GM12875 (cell line): ENCODE data around the gene FRAS1.
"Not testable (repeated sequence)": the region's sequence is repeated elsewhere in the genome, so short reads cannot be mapped to it uniquely, and the experiment has no call there.

Source experiments
- H3K4me3 ChIP-seq: one replicate; pipeline ENCODE4 v1.5.1; 2011; ENCODE audit warnings: low read depth, low read length, control low read depth
- TF ChIP-seq, protein P1 (sequence below): IDR thresholded peaks from 2 replicates; pipeline ENCODE4 v1.5.1; 2011; ENCODE audit warnings: low read depth, mild to moderate bottlenecking, control low read depth, inconsistent platforms, low read length, moderate library complexity, borderline replicate concordance; ENCODE audit not compliant: insufficient read depth

FRAS1 gene

DNA sequence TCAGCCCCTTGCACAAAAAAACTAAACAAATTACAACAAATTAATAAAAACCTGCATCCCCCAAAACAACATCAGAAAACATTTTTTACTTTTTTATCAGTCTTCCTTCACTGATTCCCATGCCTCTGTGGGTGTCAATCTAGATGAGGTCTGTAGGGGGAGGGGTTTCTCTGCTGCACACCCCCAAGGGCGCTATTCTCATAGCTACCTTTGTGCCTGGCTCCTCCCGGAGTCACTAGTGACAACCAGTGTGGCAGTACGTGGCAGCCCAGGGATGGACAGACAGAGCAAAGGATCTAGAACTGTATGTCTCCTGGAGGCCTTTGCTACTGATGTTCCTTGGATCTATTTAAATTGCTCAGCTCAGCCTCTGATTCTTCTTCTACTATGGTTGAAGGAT is 266.3 kb downstream of the FRAS1 start:
- TF ChIP-seq, protein P1, sequence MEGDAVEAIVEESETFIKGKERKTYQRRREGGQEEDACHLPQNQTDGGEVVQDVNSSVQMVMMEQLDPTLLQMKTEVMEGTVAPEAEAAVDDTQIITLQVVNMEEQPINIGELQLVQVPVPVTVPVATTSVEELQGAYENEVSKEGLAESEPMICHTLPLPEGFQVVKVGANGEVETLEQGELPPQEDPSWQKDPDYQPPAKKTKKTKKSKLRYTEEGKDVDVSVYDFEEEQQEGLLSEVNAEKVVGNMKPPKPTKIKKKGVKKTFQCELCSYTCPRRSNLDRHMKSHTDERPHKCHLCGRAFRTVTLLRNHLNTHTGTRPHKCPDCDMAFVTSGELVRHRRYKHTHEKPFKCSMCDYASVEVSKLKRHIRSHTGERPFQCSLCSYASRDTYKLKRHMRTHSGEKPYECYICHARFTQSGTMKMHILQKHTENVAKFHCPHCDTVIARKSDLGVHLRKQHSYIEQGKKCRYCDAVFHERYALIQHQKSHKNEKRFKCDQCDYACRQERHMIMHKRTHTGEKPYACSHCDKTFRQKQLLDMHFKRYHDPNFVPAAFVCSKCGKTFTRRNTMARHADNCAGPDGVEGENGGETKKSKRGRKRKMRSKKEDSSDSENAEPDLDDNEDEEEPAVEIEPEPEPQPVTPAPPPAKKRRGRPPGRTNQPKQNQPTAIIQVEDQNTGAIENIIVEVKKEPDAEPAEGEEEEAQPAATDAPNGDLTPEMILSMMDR = no peak
- H3K4me3 ChIP-seq = no peak overlapping the region

DNA sequence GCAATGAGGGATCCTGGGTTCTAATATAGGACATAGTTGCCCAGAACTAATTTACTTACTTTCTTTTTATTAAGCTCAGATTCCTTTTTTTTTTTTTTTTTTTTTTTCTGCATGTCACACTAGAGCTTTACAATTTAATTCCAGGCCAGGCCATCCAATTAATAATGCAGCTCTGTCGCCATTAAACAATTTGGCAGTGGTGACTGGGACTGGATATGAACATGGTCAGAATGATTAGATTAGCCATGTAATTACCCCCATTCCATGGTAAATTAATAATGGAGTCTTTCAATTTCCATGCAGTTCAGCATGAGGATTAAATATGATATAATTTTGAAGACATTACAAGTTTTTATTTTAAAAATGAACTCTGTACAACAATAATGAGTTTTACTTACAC is 267.5 kb downstream of the FRAS1 start:
- TF ChIP-seq, protein P1 = no peak
- H3K4me3 ChIP-seq = no peak overlapping the region

DNA sequence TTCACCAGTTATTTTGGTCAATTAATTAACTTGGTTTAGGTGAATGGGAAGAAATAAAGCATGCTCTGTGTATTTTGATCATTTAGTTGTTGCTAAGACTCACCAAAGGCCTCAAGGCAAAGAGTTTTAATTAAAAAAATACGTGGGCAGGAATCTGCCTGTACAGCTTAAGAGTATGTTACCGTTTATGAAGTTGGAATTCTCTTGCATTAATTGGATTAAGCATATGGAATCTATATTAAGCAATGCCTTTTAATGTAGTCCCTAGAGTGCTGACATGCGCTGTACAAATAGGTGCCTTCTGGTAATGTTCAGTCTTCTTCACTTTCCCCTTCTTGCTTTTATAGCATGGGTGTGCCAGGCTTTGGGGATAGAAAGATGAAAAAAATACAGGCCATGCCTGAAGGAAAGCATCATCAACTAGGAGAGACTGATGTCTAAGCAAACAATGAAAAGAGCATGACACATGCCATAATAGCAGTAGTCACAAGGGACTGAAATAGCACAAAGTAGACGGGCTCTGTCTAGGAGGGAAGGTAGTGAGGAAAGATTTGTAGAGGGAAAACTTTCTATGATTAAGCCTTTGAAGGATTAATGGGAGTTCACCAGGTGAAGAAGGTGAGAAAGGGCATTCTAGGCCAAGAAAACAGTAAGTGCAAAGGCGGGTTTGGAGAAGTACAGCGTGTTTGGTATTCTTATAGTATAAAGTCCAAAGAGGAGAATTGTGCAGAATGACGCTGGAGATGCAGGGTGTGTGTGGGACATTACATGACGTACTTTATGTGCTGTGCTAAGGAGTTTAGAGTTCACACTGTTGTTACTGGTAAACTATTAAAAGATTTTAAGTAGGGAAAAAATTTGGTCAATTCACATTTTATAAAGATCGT is 268.4 kb downstream of the FRAS1 start:
- H3K4me3 ChIP-seq = no peak overlapping the region
- TF ChIP-seq, protein P1 = no peak

DNA sequence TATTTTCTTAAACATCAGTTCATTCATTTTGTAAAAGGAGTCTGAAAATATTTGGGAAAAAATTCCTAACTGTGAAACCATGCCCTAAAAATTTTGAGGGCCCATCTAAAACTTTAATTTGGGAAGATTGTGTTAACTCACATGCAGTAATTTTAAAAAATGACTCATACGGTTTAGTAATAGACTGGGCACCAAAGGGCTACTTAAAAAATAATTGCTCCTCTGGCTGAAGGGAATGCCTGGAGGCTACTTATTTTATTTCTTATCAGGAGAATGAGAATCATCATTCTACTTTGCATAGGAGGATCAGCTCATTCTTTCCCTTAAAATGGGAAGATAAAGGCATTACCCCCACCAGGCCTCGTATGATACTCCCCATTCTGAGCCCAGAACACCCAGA is 271.5 kb downstream of the FRAS1 start:
- not testable (repeated sequence) for H3K4me3 ChIP-seq

DNA sequence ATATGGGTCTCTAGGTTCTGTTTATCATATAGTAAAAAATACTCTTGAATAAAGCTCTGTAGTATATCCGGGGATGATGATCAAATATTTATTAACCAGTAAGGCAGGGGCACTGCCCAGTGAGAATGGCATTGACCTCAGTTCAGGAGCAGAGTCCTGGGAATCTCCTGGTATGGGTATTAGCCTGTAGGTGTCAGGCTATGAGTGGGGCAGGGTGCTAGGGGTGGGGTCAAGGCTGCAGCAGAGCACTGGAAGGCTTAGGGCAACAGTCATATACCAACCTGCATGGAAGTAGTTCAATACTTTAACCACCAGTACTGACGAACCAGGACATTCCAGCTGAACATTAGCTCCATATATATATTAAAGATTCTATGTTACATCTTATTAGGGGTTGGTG is 274.1 kb downstream of the FRAS1 start:
- no peak overlapping the region for H3K4me3 ChIP-seq
- TF ChIP-seq, protein P1 = no peak

DNA sequence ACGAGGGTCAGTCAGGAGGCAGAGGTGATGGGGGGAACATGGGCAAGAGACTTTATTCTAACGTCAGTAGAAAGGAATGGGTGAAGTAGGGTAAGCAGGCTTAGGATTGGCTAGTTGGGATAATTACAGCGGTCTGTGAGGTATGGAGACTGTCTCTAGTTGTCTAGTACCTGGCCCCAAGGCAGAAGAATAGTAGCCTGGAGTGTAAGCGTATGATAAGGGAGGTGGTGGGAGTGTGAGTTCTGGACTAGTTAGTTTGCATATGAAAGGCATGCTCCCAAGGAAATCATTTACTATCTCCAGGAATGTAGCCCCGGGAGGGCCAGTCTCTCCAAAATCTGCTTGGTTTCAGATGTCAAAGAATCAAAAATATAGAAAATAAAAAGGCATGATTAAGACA is 274.8 kb downstream of the FRAS1 start:
- TF ChIP-seq, protein P1 = no peak
- no peak overlapping the region for H3K4me3 ChIP-seq

DNA sequence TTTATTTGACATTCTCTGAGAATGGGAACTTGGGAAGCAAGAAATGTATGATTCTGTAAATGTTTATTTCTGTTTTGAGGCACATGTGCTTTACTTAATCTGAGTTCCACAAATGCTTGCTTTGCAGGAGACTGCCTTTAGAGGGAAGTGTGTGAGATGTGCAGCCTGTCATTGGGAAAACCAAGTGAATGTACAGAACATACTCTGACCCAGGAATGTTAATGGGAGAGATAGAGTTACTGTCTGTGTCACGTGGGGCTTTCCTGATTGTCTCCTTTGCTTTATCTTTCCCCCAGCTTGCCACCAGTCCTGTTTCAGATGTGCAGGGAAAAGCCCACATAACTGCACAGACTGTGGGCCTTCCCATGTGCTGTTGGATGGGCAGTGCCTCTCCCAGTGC is 275.9 kb downstream of the FRAS1 start:
- TF ChIP-seq, protein P1 = no peak
- no peak overlapping the region for H3K4me3 ChIP-seq
